K562 (cell line): ENCODE measurements around the gene ITGB2. TPM values are rescaled to one million over a fixed set of nuclear protein-coding genes. Genes with fewer than 3 reads are reported as not detected.

Experiments
- ARHGAP35 ChIP-seq: fragments of 450-650 bp; IDR thresholded peaks from 2 replicates; pipeline ENCODE4 v1.6.1; 2018; ENCODE audit not compliant: partially characterized antibody
- ATF4 ChIP-seq: fragments of 450-650 bp; formaldehyde crosslinking; IDR thresholded peaks from 2 replicates; pipeline ENCODE4 v1.4.0; 2022; ENCODE audit warnings: mild to moderate bottlenecking, moderate library complexity
- BDP1 ChIP-seq: IDR thresholded peaks from 3 replicates; pipeline ENCODE4 v1.6.1; 2011; ENCODE audit not compliant: insufficient read length, insufficient read depth
- BHLHE40 ChIP-seq: IDR thresholded peaks from 2 replicates; pipeline ENCODE4 v1.6.1; 2011; ENCODE audit warnings: low read length, improper control_type of control experiment
- CSDE1 ChIP-seq, 2 experiments: fragments of 450-650 bp; IDR thresholded peaks; 2 replicates each; pipeline ENCODE4 v1.6.1; 2016; ENCODE audit warnings: mild to moderate bottlenecking in 1 of 2
- DDX20 ChIP-seq: fragments of 450-650 bp; IDR thresholded peaks from 2 replicates; pipeline ENCODE4 v1.6.1; 2016; ENCODE audit warnings: missing genetic modification characterization, low read depth, mild to moderate bottlenecking, missing compliant biosample characterization, moderate library complexity
- EP300 ChIP-seq: IDR thresholded peaks from 2 replicates; pipeline ENCODE4 v1.6.1; 2012; ENCODE audit warnings: low read length, improper control_type of control experiment
- ETS2 ChIP-seq: IDR thresholded peaks from 2 replicates; pipeline ENCODE4 v1.6.1; 2016; ENCODE audit warnings: borderline replicate concordance, missing genetic modification characterization, mild to moderate bottlenecking, moderate library complexity, missing compliant biosample characterization; ENCODE audit not compliant: poor library complexity, severe bottlenecking
- FOXJ2 ChIP-seq: fragments of 200-800 bp; sonication (Bioruptor generic); IDR thresholded peaks from 2 replicates; pipeline ENCODE4 v1.6.1; 2016; ENCODE audit warnings: missing genetic modification characterization, missing compliant biosample characterization
- FOXM1 ChIP-seq, 2 experiments: fragments of 450-650 bp in 1 of 2; sonication (generic) in 1 of 2; formaldehyde crosslinking in 1 of 2; IDR thresholded peaks; 2 replicates each; pipeline versions ENCODE4 v1.6.1 to v1.9.0; 2017 to 2022; ENCODE audit warnings: low read depth in 2 of 2, mild to moderate bottlenecking in 2 of 2, missing genetic modification reagents in 1 of 2, moderate library complexity in 1 of 2
- GTF2E2 ChIP-seq: fragments of 200-800 bp; sonication (Bioruptor generic); IDR thresholded peaks from 2 replicates; pipeline ENCODE4 v1.6.1; 2016; ENCODE audit warnings: missing genetic modification characterization, missing compliant biosample characterization
- HDAC2 ChIP-seq: fragments of 450-650 bp; IDR thresholded peaks from 2 replicates; pipeline ENCODE4 v1.6.1; 2016; ENCODE audit warnings: mild to moderate bottlenecking
- HMG20A ChIP-seq: fragments of 450-650 bp; formaldehyde crosslinking; conservative IDR thresholded peaks from 2 replicates; pipeline ENCODE4 v1.4.0; 2020; ENCODE audit warnings: mild to moderate bottlenecking, mixed read lengths
- MAFK ChIP-seq: IDR thresholded peaks from 2 replicates; pipeline ENCODE4 v1.6.1; 2011; ENCODE audit warnings: low read length, improper control_type of control experiment
- MAX ChIP-seq: sonication (generic); formaldehyde crosslinking; IDR thresholded peaks from 2 replicates; pipeline ENCODE4 v1.9.0; 2022; ENCODE audit warnings: mild to moderate bottlenecking, missing genetic modification reagents
- MEF2D ChIP-seq: conservative IDR thresholded peaks from 2 replicates; pipeline ENCODE4 v1.6.1; 2016; ENCODE audit warnings: low read depth, missing genetic modification characterization, missing compliant biosample characterization
- NFATC3 ChIP-seq: fragments of 450-650 bp; IDR thresholded peaks from 2 replicates; pipeline ENCODE4 v1.6.1; 2017; ENCODE audit warnings: mild to moderate bottlenecking
- NFYB ChIP-seq: IDR thresholded peaks from 2 replicates; pipeline ENCODE4 v1.6.1; 2011; ENCODE audit warnings: mild to moderate bottlenecking, moderate library complexity; ENCODE audit not compliant: insufficient read length; ENCODE audit errors: extremely low read depth
- PRPF4 ChIP-seq: fragments of 200-400 bp; formaldehyde crosslinking; IDR thresholded peaks from one replicate; pipeline ENCODE4 v1.6.1; 2017; ENCODE audit warnings: low read length, low read depth, mild to moderate bottlenecking; ENCODE audit not compliant: insufficient read depth, poor library complexity, severe bottlenecking
- TARDBP ChIP-seq: fragments of 450-650 bp; IDR thresholded peaks from 2 replicates; pipeline ENCODE4 v1.6.1; 2016
- TCF7L2 ChIP-seq: fragments of 150-350 bp; IDR thresholded peaks from 2 replicates; pipeline ENCODE4 v1.6.1; 2016; ENCODE audit warnings: low read depth, mild to moderate bottlenecking, low read length, moderate library complexity
- ZBTB12 ChIP-seq: fragments of 250-450 bp; sonication (Bioruptor Pico); IDR thresholded peaks from 2 replicates; pipeline ENCODE4 v1.4.0; 2020
- ZNF449 ChIP-seq: fragments of 250-450 bp; sonication (Bioruptor Pico); IDR thresholded peaks from 2 replicates; pipeline ENCODE4 v1.8.0; 2022; ENCODE audit warnings: moderate library complexity, mild to moderate bottlenecking, inconsistent platforms
- ZNF717 ChIP-seq: fragments of 250-450 bp; sonication (Bioruptor Pico); IDR thresholded peaks from 2 replicates; pipeline ENCODE4 v1.5.0; 2021
- polyA plus RNA-seq, 8 experiments: library from polyadenylated mRNA; depleted of rRNA in 4 of 8; stranded (reverse) in 5 of 8; unstranded in 3 of 8; fragments of >200 nt; fragmentation: Nextera tagmentation in 2 of 8; fragmentation: Illumina TruSeq in 1 of 8; extraction: Ambion mirVana in 2 of 8; extraction: Trizol in 1 of 8; gene quantifications; 2 replicates each; pipeline versions ENCODE4 v1.2.1 to v1.2.3, GENCODE V29; 2011 to 2014; ENCODE audit warnings: inconsistent platforms in 1 of 8, missing spikeins in 1 of 8
- total RNA-seq, 7 experiments: library from RNA; depleted of rRNA in 6 of 7; stranded (reverse); fragments of >200 nt in 6 of 7; fragmentation: Illumina TruSeq in 2 of 7; extraction: Trizol in 2 of 7; gene quantifications; 2 replicates each; pipeline versions ENCODE4 v1.2.1 to v1.2.3, GENCODE V29; 2011 to 2021; ENCODE audit warnings: low replicate concordance in 1 of 7

ITGB2 gene
- total and polyA plus RNA-seq, 9 of the 15 experiments (the other 6 are each of a cell fraction or from before 2014, with no cell fraction given) = 0.07 to 1.3 (median 0.51) TPM; not detected in 2

GRCh38 chr21:44854664-44855446, 65.8 kb downstream of the ITGB2 start (continued):
- no peak for TF ChIP-seq PRPF4
- TF ChIP-seq MAX (CRISPR knock-in tag) = peak; percentile 80
- TF ChIP-seq NFYB = no peak
- peak; percentile 61; the same call in 1 of the 2 replicates for TF ChIP-seq FOXJ2 (tag)
- TF ChIP-seq ETS2 (tag) = no peak
- peak; percentile 98 for TF ChIP-seq EP300
- TF ChIP-seq ZBTB12 = no peak; the same call in none of the 2 replicates
- TF ChIP-seq NFATC3 = 0 out of 2 replicates have a peak, but pooled peaks have one; percentile 47
- TF ChIP-seq BDP1 = no peak
- TF ChIP-seq BHLHE40 = peak; percentile 88
- peak; percentile 94 for TF ChIP-seq TARDBP
- TF ChIP-seq GTF2E2 (tag) = no peak
- no peak for TF ChIP-seq ZNF717
- peak; percentile 79; the same call in 1 of the 2 replicates for TF ChIP-seq HDAC2
- peak; percentile 97 for TF ChIP-seq FOXM1 (IDR thresholded peaks at IDR 0.05; ENCODE audit: low read depth)
- TF ChIP-seq FOXM1 (CRISPR knock-in tag; IDR thresholded peaks at IDR 0.05; ENCODE audit: low read depth) = 0 out of 2 replicates have a peak, but pooled peaks have one; percentile 67
- TF ChIP-seq ARHGAP35 = no peak
- peak; percentile 60; the same call in 1 of the 2 replicates for TF ChIP-seq ZNF449 (CRISPR knock-in tag)
- TF ChIP-seq MAFK = 0 out of 2 replicates have a peak, but pooled peaks have one; percentile 15
- no peak for TF ChIP-seq CSDE1 (IDR thresholded peaks at IDR 0.05)
- no peak for TF ChIP-seq DDX20 (tag)
- no peak for TF ChIP-seq ATF4
- no peak for TF ChIP-seq HMG20A (CRISPR knock-in tag)
- peak; percentile 93 for TF ChIP-seq MEF2D (tag)
- TF ChIP-seq TCF7L2 = no peak
